B cell (primary cell): Measurements from ENCODE around the gene DPYSL4. TPM values are rescaled to one million over a fixed set of nuclear protein-coding genes. Genes with fewer than 3 reads are reported as not detected.

Source experiments
- ATAC-seq: fragments of 200-7000 bp; cut with Tn5 transposase; one replicate; pipeline ENCODE4 v1.10.0; 2021; ENCODE audit warnings: low read depth, mild to moderate bottlenecking, moderate number of reproducible peaks, moderate library complexity
- CTCF ChIA-PET: fragments of 350-600 bp; sonication (Branson Sonifier 250); formaldehyde crosslinking; loops from one replicate; lab custom pipeline; 2021; ENCODE audit warnings: antibody characterized with exemption, inconsistent platforms; lab: Charles Lee
- POLR2A ChIA-PET: fragments of 350-600 bp; sonication (Branson Sonifier 250); formaldehyde crosslinking; loops from one replicate; lab custom pipeline; 2021; ENCODE audit warnings: antibody characterized with exemption; lab: Charles Lee
- DNase-seq: peaks from one replicate; pipeline ENCODE4 v3.0.0; 2013
- H2AFZ ChIP-seq: 2 replicates; pipeline ENCODE4 v1.6.1; 2012; ENCODE audit warnings: mild to moderate bottlenecking, low read depth, low read length; ENCODE audit not compliant: insufficient read depth, poor library complexity, severe bottlenecking
- H3K27ac ChIP-seq, 2 donors: 1 replicate in 1 of 2; 2 replicates in 1 of 2; pipeline ENCODE4 v1.5.1; 2012 to 2013; ENCODE audit warnings: low read length in 2 of 2, mild to moderate bottlenecking in 2 of 2, moderate library complexity in 1 of 2
- H3K27me3 ChIP-seq, 4 experiments: fragments of 200-600 bp in 1 of 4; sonication (generic) in 1 of 4; replicated peaks in 1 of 4; 1 replicate in 2 of 4; 2 replicates in 2 of 4; pipeline versions ENCODE4 v1.6.1 to v1.7.0; 2013 to 2016; ENCODE audit warnings: low read length in 3 of 4, mild to moderate bottlenecking in 2 of 4, mixed read lengths in 1 of 4, moderate library complexity in 1 of 4; ENCODE audit not compliant: insufficient read depth in 4 of 4, control insufficient read depth in 3 of 4; ENCODE audit errors: control extremely low read depth in 1 of 4
- H3K36me3 ChIP-seq, 2 experiments: replicated peaks in 1 of 2; 1 replicate in 1 of 2; 2 replicates in 1 of 2; pipeline versions ENCODE4 v1.6.1 to v1.7.1; 2013; ENCODE audit warnings: low read length in 1 of 2; ENCODE audit not compliant: insufficient read depth in 2 of 2, control insufficient read depth in 1 of 2; ENCODE audit errors: control extremely low read depth in 1 of 2, extremely low read depth in 1 of 2
- H3K4me1 ChIP-seq, 2 donors: fragments of 200-600 bp in 1 of 2; sonication (generic) in 1 of 2; 1 replicate in 1 of 2; 2 replicates in 1 of 2; pipeline versions ENCODE4 v1.5.1 to v1.6.1; 2013 to 2017; ENCODE audit warnings: low read length in 2 of 2; ENCODE audit not compliant: control insufficient read depth in 2 of 2, insufficient read depth in 2 of 2
- H3K4me2 ChIP-seq: replicated peaks from 2 replicates; pipeline ENCODE3; 2012; ENCODE audit warnings: mild to moderate bottlenecking, low read depth, low read length; ENCODE audit not compliant: poor library complexity, severe bottlenecking
- H3K4me3 ChIP-seq, 5 experiments: fragments of 200-600 bp in 1 of 5; sonication (generic) in 1 of 5; 1 replicate in 3 of 5; 2 replicates in 2 of 5; pipeline versions ENCODE4 v1.5.1 to v1.7.0; 2011 to 2016; ENCODE audit warnings: low read length in 4 of 5, mild to moderate bottlenecking in 4 of 5, low read depth in 2 of 5, control low read depth in 1 of 5, moderate library complexity in 1 of 5; ENCODE audit not compliant: insufficient read depth in 1 of 5; ENCODE audit errors: control extremely low read depth in 1 of 5, extremely low read depth in 1 of 5
- H3K79me2 ChIP-seq: fragments of 200-600 bp; sonication (generic); one replicate; pipeline ENCODE4 v1.6.0; 2016; ENCODE audit warnings: low read length; ENCODE audit not compliant: control insufficient read depth, insufficient read depth
- H3K9ac ChIP-seq: fragments of 200-600 bp; sonication (generic); 2 replicates; pipeline ENCODE4 v1.6.1; 2017; ENCODE audit warnings: mild to moderate bottlenecking, low read length, moderate library complexity
- H3K9me3 ChIP-seq, 3 donors: one replicate each; pipeline versions ENCODE4 v1.6.1 to v1.7.1; 2013; ENCODE audit warnings: low read length in 2 of 3; ENCODE audit not compliant: control insufficient read depth in 2 of 3, insufficient read depth in 1 of 3; ENCODE audit errors: control extremely low read depth in 1 of 3
- H4K20me1 ChIP-seq: 2 replicates; pipeline ENCODE4 v1.6.0; 2012; ENCODE audit warnings: mild to moderate bottlenecking, low read length; ENCODE audit not compliant: insufficient read depth, control insufficient read depth, poor library complexity, severe bottlenecking
- H3K27ac Mint-ChIP-seq: one replicate; pipeline ENCODE4 v1.8.0; 2021; ENCODE audit warnings: mixed read lengths
- H3K27me3 Mint-ChIP-seq: one replicate; pipeline ENCODE4 v1.8.0; 2021; ENCODE audit warnings: mixed read lengths
- H3K4me1 Mint-ChIP-seq: one replicate; pipeline ENCODE4 v1.8.0; 2021; ENCODE audit warnings: mixed read lengths
- H3K4me3 Mint-ChIP-seq: one replicate; pipeline ENCODE4 v1.8.0; 2021; ENCODE audit warnings: mixed read lengths
- H3K9me3 Mint-ChIP-seq: one replicate; pipeline ENCODE4 v1.8.0; 2022; ENCODE audit warnings: mixed read lengths; ENCODE audit not compliant: insufficient read depth
- CTCF ChIP-seq: fragments of 200-600 bp; IDR thresholded peaks from one replicate; pipeline ENCODE4 v1.8.0; 2022; ENCODE audit warnings: antibody characterized with exemption, mild to moderate bottlenecking
- EZH2 ChIP-seq: IDR thresholded peaks from 2 replicates; pipeline ENCODE4 v1.6.1; 2012; ENCODE audit warnings: borderline replicate concordance, low read depth, mild to moderate bottlenecking, moderate library complexity, low read length; ENCODE audit not compliant: insufficient read depth, poor library complexity, severe bottlenecking
- WGBS: methylation state at CpG from one replicate; pipeline ENCODE4 v1.1.5; 2013; ENCODE audit warnings: missing lambda C conversion rate; ENCODE audit not compliant: insufficient coverage; 5-methylcytosine and 5-hydroxymethylcytosine counted together
- intact Hi-C: fragments of 100-400 bp; cut with micrococcal nuclease; formaldehyde crosslinking; loops from one replicate; pipeline ENCODE4 v1.10.0; 2022
- polyA plus RNA-seq: library from polyadenylated mRNA; depleted of rRNA; stranded (reverse); fragments of >200 nt; gene quantifications from 2 replicates; pipeline ENCODE4 v1.2.3, GENCODE V29; 2012
- total RNA-seq, 2 donors: library from RNA; stranded (reverse); fragments of 120-200 nt in 1 of 2; gene quantifications; 1 replicate in 1 of 2; 2 replicates in 1 of 2; pipeline versions ENCODE4 v1.2.3 to v1.2.4, GENCODE V29; 2013 to 2022

The DPYSL4 gene
- total and polyA plus RNA-seq, 2 donors (not counting 1 experiment from before 2014, with no cell fraction given): 0.03 to 0.22 TPM

DNA sequence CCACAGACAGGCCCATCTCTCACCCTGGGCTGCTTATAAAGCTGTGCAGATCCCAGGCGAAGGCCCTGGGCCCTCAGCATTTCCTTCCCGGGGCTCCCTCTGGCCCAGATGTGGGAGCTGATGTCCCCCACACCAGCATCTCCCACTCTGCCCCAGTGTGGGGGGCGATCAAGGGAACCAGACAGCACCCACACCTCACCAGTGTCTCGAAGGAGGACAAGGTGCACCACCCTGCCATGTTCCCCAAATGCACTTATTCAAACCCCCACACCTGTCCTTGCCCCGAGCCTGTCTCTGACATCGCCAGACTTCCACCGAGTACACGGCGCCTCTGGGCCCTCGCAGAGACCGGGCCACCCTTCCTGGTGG lies 19.6 kb downstream of the DPYSL4 start:
- intact Hi-C loops: no loop called here
- 77% methylated on average over 10 of the region's 11 CpGs for WGBS
- no peak overlapping the region for H3K27ac Mint-ChIP-seq

More for the DNA sequence above, 19.6 kb downstream of the DPYSL4 start:
- Mint-ChIP-seq H3K27me3 (no peaks in the 10 kb centered on the region), H3K9me3 (no peaks in the 10 kb centered on the region), H3K4me1 (peaks cover 5% of the 10 kb centered on the region), H3K4me3 (no peak overlapping the region)
- DNase-seq (no peak), ATAC-seq (no peak)
- H3K27me3 ChIP-seq: no peaks in the 10 kb centered on the region
- POLR2A ChIA-PET: no interaction called here
- TF ChIP-seq CTCF (no peak), EZH2 (no peak)
- no peaks in the 10 kb centered on the region for H3K9me3 ChIP-seq
- no peak overlapping the region for H3K4me2 ChIP-seq
- no peak overlapping the region for H2AFZ ChIP-seq
- H3K4me1 ChIP-seq: no peaks in the 10 kb centered on the region
- no peak overlapping the region for H3K9ac ChIP-seq
- no peaks in the 10 kb centered on the region for H4K20me1 ChIP-seq
- no peaks in the 10 kb centered on the region for H3K79me2 ChIP-seq
- no peaks in the 10 kb centered on the region for H3K36me3 ChIP-seq
- H3K27ac ChIP-seq: no peak overlapping the region
- CTCF ChIA-PET: no interaction called here
- no peak overlapping the region for H3K4me3 ChIP-seq
